ENCODE results near the gene BMP6. TPM values are rescaled to one million over a fixed set of nuclear protein-coding genes. Genes with fewer than 3 reads are reported as not detected.
"Not testable (repeated sequence)": the region's sequence is repeated elsewhere in the genome, so short reads cannot be mapped to it uniquely, and the experiment has no call there.

The BMP6 gene
- total and polyA plus RNA-seq, 10 of the 15 experiments (the other 5 are each of a cell fraction or from before 2014, with no cell fraction given), result 0.02 to 0.15 (median 0.05) TPM; not detected in 5

DNA sequence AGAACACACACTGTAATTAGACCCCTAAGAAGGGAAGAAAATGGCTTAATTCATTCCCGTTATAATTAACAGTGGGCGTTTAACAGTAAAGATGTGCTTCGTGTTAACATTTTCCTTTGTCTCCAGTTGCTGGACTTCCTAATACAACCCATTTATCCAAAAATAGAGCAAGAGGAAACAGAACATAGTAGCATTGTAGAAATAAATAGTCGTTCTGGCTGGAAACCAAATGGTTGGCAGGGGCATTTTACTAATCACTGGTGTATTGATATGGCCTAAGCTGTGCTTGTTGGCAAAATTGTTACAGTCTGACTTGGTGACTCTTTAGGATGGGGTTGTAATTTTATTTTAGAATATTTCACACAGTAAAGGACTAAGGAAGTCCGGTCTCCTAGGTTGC is 89.8 kb downstream of the BMP6 start (continued):
- TF ChIP-seq BACH1 (IDR thresholded peaks at IDR 0.05; ENCODE audit: borderline replicate concordance), result no peak
- TF ChIP-seq STAT1 (conservative IDR thresholded peaks at IDR 0.05), result no peak
- TF ChIP-seq RAD21 (IDR thresholded peaks at IDR 0.05; ENCODE audit: insufficient read depth, low read depth, low read length), result no peak
- no peak for TF ChIP-seq RFX5 (IDR thresholded peaks at IDR 0.05; ENCODE audit: low read depth, low read length)

DNA sequence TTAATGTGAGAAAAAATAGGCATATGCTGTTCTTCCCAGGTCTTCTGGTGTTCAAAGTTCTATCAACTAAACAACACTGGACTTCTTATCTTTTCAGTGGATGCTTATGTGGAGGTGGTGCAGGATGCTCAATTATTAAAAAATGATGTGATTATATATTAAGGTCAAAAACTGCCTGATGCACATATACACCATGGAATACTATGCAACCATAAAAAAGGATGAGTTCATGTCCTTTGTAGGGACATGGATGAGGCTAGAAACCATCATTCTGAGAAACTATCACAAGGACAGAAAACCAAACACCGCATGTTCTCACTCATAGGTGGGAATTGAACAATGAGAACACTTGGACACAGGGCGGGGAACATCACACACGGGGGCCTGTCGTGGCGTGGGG is 91.3 kb downstream of the BMP6 start:
- DNase-seq (ENCODE audit: low read depth, low spot score); H4K20me1 ChIP-seq (ENCODE audit: control insufficient read depth, insufficient read depth); SMC1A ChIA-PET (ENCODE audit: uncharacterized antibody, unreplicated experiment); H3K27me3 ChIP-seq (replicated peaks in 1 of 2; ENCODE audit: control insufficient read depth in 2 of 2, insufficient read depth in 2 of 2, low read length in 1 of 2); H3K79me2 ChIP-seq (ENCODE audit: control insufficient read depth, insufficient read depth, low read length); H3K4me3 ChIP-seq; H3K36me3 ChIP-seq (ENCODE audit: control insufficient read depth in 2 of 2, insufficient read depth in 2 of 2, low read length in 1 of 2); in situ Hi-C loops (cut with MboI); POLR2A ChIA-PET; H3K9ac ChIP-seq (ENCODE audit: control insufficient read depth, insufficient read depth, low read length); H2AFZ ChIP-seq (ENCODE audit: control insufficient read depth, low read depth, low read length); H3K4me1 ChIP-seq (ENCODE audit: control insufficient read depth, insufficient read depth, low read length); FAIRE-seq; RAD21 ChIA-PET (ENCODE audit: unreplicated experiment); CTCF ChIA-PET; H3K9me3 ChIP-seq (replicated peaks; ENCODE audit: control insufficient read depth, insufficient read depth, low read length); ATAC-seq; intact Hi-C loops (cut with micrococcal nuclease; ENCODE audit: unreplicated experiment); BruUV-seq (replicated peaks); H3K27ac ChIP-seq (ENCODE audit: control insufficient read depth, insufficient read depth); H3K4me2 ChIP-seq (ENCODE audit: control insufficient read depth, insufficient read depth): not testable (repeated sequence)
- WGBS (ENCODE audit: insufficient coverage, insufficient replicate concordance, low lambda C conversion rate, missing lambda C conversion rate), result 75% methylated on average over 1 of the region's 5 CpGs

DNA sequence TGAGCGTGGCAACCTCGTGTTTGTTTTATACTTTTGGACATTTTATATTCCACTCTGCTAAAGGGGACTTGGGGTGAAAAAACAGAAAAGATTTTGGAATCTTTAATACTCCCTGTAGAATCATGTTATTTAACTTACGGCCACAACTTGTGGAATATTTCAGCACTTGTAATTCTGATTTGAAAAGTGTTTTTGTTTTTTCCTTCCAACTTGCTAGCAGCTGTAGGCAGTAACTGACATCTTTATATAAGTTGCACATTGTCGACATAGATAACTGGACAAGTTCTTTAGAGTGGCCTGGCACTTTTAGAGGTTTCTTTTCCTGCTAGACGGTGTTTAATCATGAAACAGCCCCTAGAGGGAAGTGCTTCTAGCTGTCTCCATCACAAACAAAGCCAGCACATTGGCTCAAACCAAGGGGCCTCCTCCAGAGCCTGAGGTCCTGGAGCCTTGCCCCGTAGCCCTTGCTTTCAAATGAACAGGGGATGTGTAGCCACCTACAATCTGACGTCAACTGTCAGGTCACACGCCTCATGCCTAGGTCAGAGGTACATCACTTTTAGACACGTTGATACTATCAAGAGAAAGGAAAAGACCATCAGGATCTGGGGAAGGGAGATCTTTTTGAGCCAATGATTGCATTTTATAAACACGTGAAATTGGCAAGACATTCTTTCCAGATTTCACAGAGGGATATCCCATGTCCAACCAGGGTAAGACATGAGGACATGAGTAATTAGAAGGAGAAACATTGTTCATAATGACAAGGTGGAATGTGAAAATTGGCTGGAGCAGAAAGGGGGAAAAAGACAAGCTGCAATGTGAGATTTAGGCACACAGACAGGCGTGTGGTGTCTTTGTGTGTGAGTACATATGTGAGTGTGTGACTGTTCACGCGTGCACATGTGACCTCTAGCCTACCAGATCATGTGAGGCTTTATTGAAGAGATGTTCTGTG is 92.6 kb downstream of the BMP6 start:
- H3K79me2 ChIP-seq (ENCODE audit: control insufficient read depth, insufficient read depth, low read length), result no peaks in the 10 kb centered on the region
- no peak overlapping the region for H3K9ac ChIP-seq (ENCODE audit: control insufficient read depth, insufficient read depth, low read length)
- H3K27ac ChIP-seq (ENCODE audit: control insufficient read depth, insufficient read depth), result no peak overlapping the region
- in situ Hi-C loops (cut with MboI), result no loop called here
- DNase-seq (ENCODE audit: low read depth, low spot score) (no peak), FAIRE-seq (no peak), ATAC-seq (no peak)
- ChIA-PET RAD21 (ENCODE audit: unreplicated experiment) (no interaction called here), CTCF (no interaction called here), POLR2A (no interaction called here), SMC1A (ENCODE audit: uncharacterized antibody, unreplicated experiment) (interaction anchor here (0.7 to 1.3 kb wide), 2 partner anchors 15 to 1003 kb away, joined by 3 read pairs; no protein-coding TSS in a partner anchor)
- H3K4me1 ChIP-seq (ENCODE audit: control insufficient read depth, insufficient read depth, low read length), result no peaks in the 10 kb centered on the region
- no peak overlapping the region for H2AFZ ChIP-seq (ENCODE audit: control insufficient read depth, low read depth, low read length)
- no peaks in the 10 kb centered on the region for H3K9me3 ChIP-seq (replicated peaks; ENCODE audit: control insufficient read depth, insufficient read depth, low read length)
- intact Hi-C loops (cut with micrococcal nuclease; ENCODE audit: unreplicated experiment), result no loop called here
- no peak for TF ChIP-seq FOXM1 (IDR thresholded peaks at IDR 0.05; ENCODE audit: low read depth, low read length)
- TF ChIP-seq MXI1 (IDR thresholded peaks at IDR 0.05; ENCODE audit: low read depth, low read length), result no peak
- TF ChIP-seq, protein P1, sequence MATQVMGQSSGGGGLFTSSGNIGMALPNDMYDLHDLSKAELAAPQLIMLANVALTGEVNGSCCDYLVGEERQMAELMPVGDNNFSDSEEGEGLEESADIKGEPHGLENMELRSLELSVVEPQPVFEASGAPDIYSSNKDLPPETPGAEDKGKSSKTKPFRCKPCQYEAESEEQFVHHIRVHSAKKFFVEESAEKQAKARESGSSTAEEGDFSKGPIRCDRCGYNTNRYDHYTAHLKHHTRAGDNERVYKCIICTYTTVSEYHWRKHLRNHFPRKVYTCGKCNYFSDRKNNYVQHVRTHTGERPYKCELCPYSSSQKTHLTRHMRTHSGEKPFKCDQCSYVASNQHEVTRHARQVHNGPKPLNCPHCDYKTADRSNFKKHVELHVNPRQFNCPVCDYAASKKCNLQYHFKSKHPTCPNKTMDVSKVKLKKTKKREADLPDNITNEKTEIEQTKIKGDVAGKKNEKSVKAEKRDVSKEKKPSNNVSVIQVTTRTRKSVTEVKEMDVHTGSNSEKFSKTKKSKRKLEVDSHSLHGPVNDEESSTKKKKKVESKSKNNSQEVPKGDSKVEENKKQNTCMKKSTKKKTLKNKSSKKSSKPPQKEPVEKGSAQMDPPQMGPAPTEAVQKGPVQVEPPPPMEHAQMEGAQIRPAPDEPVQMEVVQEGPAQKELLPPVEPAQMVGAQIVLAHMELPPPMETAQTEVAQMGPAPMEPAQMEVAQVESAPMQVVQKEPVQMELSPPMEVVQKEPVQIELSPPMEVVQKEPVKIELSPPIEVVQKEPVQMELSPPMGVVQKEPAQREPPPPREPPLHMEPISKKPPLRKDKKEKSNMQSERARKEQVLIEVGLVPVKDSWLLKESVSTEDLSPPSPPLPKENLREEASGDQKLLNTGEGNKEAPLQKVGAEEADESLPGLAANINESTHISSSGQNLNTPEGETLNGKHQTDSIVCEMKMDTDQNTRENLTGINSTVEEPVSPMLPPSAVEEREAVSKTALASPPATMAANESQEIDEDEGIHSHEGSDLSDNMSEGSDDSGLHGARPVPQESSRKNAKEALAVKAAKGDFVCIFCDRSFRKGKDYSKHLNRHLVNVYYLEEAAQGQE (IDR thresholded peaks at IDR 0.05; ENCODE audit: low read depth, low read length), result no peak
- no peak for TF ChIP-seq TAF1 (IDR thresholded peaks at IDR 0.05; ENCODE audit: borderline replicate concordance, low read depth, low read length)
- no peak for TF ChIP-seq RAD51 (IDR thresholded peaks at IDR 0.05)
- H3K36me3 ChIP-seq (ENCODE audit: control insufficient read depth in 2 of 2, insufficient read depth in 2 of 2, low read length in 1 of 2), result no peaks in the 10 kb centered on the region
- BruUV-seq (replicated peaks), result no TSS peak
- H3K4me3 ChIP-seq, result no peak overlapping the region
- 37% methylated on average over 13 of the region's 13 CpGs for WGBS (ENCODE audit: insufficient coverage, insufficient replicate concordance, low lambda C conversion rate, missing lambda C conversion rate)
- H3K27me3 ChIP-seq (replicated peaks in 1 of 2; ENCODE audit: control insufficient read depth in 2 of 2, insufficient read depth in 2 of 2, low read length in 1 of 2), result 0 out of 4 replicates have a peak, but pooled peaks cover 0 to 1% of the 10 kb centered on the region in 2 experiments
- no peak overlapping the region for H3K4me2 ChIP-seq (ENCODE audit: control insufficient read depth, insufficient read depth)
- no peaks in the 10 kb centered on the region for H4K20me1 ChIP-seq (ENCODE audit: control insufficient read depth, insufficient read depth)
